ENCODE measurements around the gene CCNH. TPM values are rescaled to one million over a fixed set of nuclear protein-coding genes. Genes with fewer than 3 reads are reported as not detected.

CCNH gene
- total RNA-seq, 1 experiment from 2014 or later = 63.4 TPM

DNA sequence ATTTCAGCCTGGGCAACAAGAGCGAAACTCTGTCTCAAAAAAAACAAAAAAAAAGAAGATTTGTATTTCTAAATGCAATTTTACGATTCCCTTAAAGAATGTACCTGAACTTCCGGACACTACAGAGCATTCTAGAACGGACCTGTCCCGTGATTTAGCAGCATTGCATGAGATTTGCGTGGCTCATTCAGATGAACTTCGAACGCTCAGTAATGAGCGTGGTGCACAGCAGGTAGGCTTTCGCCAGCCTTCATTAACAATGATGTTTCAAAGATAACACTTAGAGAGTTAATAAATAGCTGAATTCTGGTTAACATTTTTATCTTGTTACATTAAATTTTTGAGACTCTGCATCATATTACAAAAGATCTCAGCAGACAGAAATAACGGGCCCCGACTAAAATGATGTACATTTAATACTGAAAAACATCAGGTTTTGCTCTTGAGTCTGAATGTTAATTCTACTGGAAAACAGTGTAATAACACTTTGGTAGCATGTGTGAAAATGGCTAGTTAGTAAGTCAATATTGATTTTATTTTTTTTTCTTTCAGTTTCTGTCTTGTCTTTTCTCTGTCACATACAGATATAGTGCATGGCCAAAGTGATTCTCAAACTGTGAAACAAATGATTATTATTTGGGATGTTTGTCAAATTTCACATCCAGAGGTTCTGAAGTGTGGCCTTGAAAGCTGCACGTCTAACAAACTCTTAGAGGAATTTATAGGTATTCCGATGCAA lies 23.3 kb downstream of the CCNH start:
- no peaks in the 10 kb centered on the region for H3K9me3 ChIP-seq
- H3K36me3 ChIP-seq = peaks cover 97% of the 10 kb centered on the region
- no peak overlapping the region for H3K4me3 ChIP-seq
- DNase-seq = no peak
- no peaks in the 10 kb centered on the region for H3K27me3 ChIP-seq

DNA sequence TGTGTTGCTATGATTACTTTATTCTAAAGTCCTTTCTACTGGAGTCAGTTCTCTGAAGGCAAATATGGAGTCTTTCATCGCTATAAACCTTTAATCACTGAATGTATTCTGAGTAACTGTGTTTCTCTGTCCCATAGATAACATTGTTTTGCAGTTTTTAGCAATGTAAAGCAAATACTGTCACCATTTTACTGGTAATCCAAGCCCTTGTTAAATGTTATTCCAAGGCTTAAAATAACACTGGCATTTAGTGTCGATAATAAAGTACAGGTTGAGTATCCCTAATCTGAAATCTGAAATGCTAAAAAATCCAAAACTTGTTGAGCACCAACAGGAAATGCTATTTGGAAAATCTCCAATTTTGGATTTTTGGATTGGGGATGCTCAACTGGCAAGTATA lies 24.6 kb downstream of the CCNH start:
- Histone ChIP-seq H3K9me3 (no peaks in the 10 kb centered on the region), H3K36me3 (peaks cover 94% of the 10 kb centered on the region), H3K4me3 (no peak overlapping the region), H3K27me3 (no peaks in the 10 kb centered on the region)
- DNase-seq = no peak

DNA sequence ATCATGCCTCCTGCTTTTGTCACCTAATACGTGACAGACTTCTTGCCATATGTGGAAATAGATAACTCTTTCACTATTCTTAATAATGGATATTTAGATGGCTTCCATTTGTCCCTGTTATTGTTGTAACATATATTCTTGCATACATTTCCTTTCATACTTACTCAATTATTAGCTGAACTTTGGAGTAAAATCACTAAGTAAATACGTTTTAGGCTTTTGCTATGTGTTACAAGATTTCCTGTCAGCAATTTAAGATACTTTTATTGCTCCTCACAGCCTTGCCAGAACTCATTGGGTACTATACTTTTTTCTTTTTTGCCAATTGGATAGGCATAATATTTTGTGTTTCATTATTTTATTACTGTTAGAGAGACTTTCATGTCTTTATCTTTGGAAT lies 26.9 kb downstream of the CCNH start:
- DNase-seq = no peak
- Histone ChIP-seq H3K4me3 (no peak overlapping the region), H3K36me3 (peaks cover 89% of the 10 kb centered on the region), H3K9me3 (no peaks in the 10 kb centered on the region), H3K27me3 (no peaks in the 10 kb centered on the region)

DNA sequence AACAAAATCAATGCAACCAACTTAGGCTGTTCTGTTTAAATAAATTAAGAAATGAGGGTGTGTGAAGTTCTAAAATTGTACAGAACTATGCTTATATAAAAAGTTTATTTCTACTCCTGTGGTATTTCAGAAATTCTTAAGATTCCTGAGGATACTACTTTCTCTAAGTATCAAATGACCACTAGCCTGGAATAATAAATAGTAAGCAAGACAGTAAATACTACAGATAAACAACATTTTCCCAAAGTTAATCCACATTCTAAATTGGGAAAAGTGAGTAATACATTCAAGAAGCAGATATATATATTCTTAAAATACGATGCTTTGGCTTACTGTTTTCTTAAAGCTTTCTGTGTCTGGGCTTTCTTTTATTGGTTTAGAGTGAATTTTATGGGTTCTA lies 29.5 kb downstream of the CCNH start:
- Histone ChIP-seq H3K9me3 (no peaks in the 10 kb centered on the region), H3K36me3 (peaks cover 89% of the 10 kb centered on the region), H3K27me3 (no peaks in the 10 kb centered on the region), H3K4me3 (no peak overlapping the region)
- no peak for DNase-seq

DNA sequence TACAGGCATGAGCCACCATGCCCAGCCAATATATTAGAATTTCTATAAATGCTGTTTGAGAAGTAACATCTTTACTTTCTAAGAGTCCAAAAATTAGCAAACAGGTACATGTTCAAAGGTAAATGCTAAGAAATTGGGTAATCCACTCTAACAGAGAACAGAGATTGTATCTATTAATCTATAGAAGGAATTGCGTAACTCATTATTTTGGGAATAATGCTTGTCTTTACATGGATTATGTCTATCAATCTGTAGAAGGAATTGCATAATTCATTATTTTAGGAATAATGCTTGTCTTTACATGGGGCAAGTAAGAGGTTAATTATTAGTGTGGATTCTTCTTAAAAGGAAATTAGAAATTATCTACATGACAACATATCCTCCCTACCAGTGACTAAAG lies 30.5 kb downstream of the CCNH start:
- Histone ChIP-seq H3K9me3 (no peaks in the 10 kb centered on the region), H3K4me3 (no peak overlapping the region), H3K27me3 (no peaks in the 10 kb centered on the region), H3K36me3 (peaks cover 89% of the 10 kb centered on the region)
- no peak for DNase-seq

DNA sequence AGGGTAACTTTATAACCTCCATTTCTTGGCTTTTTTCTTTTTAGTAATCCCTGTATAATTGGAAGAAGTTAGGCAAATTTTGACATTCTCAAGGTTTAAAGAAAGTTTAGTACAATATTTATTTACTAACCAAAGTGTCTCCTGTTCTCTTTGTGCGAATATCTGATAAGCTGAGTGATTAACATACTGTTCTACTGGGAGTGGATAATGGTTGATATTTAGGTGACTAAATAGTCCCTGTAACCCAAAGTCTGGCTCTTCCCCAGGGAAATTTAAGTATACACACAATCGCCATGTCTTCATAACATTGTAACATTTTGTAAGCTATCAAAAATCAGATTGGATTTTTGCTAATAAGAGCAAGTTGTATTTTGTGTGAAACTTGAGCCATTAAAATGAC lies 40.0 kb downstream of the CCNH start:
- Histone ChIP-seq H3K9me3 (no peaks in the 10 kb centered on the region), H3K4me3 (no peak overlapping the region), H3K36me3 (peaks cover 81% of the 10 kb centered on the region), H3K27me3 (no peaks in the 10 kb centered on the region)
- DNase-seq = no peak

DNA sequence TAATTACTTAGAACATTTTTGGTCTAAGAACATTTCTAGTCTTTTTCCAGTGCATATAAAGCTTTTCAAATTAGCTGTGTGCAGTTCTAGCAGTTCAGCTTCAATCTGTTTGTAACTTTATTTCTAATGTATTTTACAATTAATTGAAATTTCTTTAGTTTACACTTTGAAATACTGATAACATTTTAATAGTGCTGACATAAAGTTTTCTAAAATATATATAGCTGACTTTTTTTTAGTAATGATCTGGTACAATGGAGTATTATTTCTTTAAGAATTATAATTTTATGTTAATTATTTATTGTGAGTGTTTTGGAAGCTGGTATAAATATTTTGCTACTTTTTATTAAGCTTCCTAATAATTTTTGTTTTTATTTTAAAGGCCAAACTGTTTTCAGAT lies 43.3 kb downstream of the CCNH start:
- Histone ChIP-seq H3K36me3 (peaks cover 79% of the 10 kb centered on the region), H3K27me3 (no peaks in the 10 kb centered on the region), H3K4me3 (no peak overlapping the region), H3K9me3 (no peaks in the 10 kb centered on the region)
- no peak for DNase-seq

DNA sequence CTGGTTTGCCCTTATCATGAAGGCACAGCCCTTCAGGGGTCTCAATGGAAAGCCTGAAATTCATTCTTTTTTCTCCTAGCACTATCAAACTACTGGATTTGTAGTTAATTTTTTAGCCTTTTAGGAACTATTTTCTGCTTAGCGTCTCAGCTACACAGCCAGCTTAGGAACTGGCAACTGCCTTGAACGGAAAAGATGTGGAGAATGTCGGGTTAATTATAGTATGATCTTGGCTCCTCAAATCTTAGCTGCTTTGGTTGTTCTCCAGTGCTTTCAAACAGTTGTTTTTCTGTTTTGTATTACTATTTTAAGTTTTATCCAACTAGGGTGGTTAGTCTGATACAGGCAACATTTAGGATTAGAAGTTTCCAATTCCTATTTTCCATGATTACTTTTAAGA lies 44.1 kb downstream of the CCNH start:
- Histone ChIP-seq H3K27me3 (no peaks in the 10 kb centered on the region), H3K4me3 (no peak overlapping the region), H3K36me3 (peaks cover 85% of the 10 kb centered on the region), H3K9me3 (no peaks in the 10 kb centered on the region)
- no peak for DNase-seq

DNA sequence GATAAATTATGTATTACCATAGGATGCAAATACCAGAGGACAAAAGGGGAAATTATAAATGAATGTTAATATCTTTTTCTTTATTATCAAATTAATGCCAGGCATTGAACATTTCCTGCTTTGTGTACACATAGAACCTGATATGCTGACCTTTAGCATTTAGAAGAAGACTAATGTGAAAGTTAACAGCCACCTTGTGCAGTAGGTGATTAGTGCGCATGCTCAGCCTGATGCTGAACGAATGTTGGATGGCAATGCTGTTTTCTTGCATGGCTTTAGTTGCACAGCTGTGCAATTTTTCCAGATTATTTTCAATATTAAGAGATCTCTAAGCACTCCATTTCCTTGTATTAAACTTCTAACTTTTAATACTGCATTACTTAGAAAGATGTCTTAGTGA lies 45.5 kb downstream of the CCNH start:
- no peak for DNase-seq
- peaks cover 82% of the 10 kb centered on the region for H3K36me3 ChIP-seq
- no peaks in the 10 kb centered on the region for H3K27me3 ChIP-seq
- H3K9me3 ChIP-seq = no peaks in the 10 kb centered on the region
- no peak overlapping the region for H3K4me3 ChIP-seq

DNA sequence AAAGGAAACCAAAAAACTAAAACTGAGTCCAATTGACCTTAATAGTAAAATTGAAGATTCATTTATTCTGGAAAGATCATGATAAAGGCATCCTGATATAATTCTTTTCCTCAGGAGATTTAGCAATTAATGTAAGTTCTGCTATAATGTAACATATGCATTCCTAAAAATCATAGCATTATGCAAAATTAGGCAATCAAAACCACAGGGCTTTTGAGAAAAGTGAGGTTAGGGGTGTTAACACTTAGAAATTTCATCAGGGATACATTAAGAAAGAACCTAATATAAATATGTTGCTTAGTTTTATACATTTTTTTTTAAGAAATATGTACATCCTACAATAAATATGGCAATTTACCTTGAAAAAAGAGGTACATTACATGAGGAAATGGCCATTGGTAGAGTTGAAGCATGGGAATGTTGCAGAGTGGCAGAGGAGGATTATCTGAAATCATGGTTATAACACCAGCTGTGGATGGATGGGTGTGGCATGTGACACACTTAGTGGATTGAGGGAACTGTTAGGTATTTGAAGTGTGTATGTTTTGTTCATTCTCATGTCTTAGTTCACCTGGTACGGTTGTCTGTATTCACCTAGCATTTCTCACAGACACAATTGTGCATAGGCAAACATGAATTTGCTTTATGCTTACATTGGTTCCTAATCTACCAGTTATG lies 51.1 kb downstream of the CCNH start:
- H3K9me3 ChIP-seq = no peaks in the 10 kb centered on the region
- H3K27me3 ChIP-seq = no peaks in the 10 kb centered on the region
- H3K4me3 ChIP-seq = no peak overlapping the region
- H3K36me3 ChIP-seq = peaks cover 59% of the 10 kb centered on the region
- no peak for DNase-seq

DNA sequence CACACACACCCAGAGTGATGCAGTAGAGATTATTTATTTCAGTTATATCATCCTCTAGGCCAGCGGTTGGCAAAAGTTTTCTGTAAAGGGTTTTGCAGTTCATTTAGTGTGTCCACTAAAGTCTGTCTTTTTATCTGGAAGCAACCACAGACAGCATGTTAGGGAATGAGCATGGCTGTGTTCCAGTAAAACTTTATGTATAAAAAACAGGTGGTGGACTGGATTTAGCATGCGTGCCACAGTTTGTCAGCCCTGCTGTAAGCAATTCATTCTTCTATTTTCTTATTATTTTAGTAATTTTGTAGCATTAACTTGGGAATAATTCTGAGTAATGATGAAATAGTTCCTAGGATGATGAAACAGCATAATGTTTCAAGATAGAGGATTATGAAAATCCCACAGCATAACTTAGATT lies 51.7 kb downstream of the CCNH start:
- H3K4me3 ChIP-seq = no peak overlapping the region
- no peaks in the 10 kb centered on the region for H3K9me3 ChIP-seq
- H3K36me3 ChIP-seq = peaks cover 53% of the 10 kb centered on the region
- H3K27me3 ChIP-seq = no peaks in the 10 kb centered on the region
- no peak for DNase-seq

DNA sequence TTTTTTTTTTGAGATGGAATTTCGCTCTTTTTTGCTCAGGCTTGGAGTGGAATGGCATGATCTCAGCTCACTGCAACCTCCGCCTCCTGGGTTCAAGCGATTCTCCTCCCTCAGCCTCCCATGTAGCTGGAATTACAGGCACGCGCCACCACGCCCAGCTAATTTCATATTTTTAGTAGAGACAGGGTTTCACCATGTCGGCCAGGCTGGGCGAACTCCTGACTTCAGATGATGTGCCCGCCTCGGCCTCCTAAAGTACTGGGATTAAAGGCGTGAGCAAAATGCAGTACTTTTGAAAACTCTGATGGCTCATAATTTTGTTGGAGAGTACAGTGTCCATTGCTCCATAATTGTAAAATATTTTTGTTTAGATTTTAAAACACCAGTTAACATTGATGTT lies 52.6 kb downstream of the CCNH start:
- peaks cover 55% of the 10 kb centered on the region for H3K36me3 ChIP-seq
- no peak for DNase-seq
- no peaks in the 10 kb centered on the region for H3K27me3 ChIP-seq
- no peak overlapping the region for H3K4me3 ChIP-seq
- no peaks in the 10 kb centered on the region for H3K9me3 ChIP-seq

DNA sequence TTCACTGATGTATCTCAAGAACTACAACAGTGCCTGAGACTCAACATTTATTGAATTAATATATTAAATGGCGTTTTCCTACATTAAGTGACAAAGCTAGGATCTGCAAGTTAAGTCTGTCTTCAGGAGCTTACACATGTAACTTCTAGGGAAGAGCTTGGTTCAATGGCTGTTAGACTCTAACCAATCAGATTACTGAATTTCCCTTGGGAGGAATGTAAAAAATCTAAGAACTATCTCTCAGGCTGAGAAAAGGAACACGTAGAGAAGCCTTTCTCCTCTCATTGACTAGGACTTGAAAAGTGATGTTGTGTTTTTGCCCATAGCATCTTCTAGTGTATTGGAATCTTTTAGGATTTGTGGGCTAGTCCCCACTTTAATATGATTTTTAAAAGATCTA lies 53.6 kb downstream of the CCNH start:
- H3K36me3 ChIP-seq = peaks cover 55% of the 10 kb centered on the region
- no peaks in the 10 kb centered on the region for H3K27me3 ChIP-seq
- DNase-seq = no peak
- H3K9me3 ChIP-seq = no peaks in the 10 kb centered on the region
- no peak overlapping the region for H3K4me3 ChIP-seq

DNA sequence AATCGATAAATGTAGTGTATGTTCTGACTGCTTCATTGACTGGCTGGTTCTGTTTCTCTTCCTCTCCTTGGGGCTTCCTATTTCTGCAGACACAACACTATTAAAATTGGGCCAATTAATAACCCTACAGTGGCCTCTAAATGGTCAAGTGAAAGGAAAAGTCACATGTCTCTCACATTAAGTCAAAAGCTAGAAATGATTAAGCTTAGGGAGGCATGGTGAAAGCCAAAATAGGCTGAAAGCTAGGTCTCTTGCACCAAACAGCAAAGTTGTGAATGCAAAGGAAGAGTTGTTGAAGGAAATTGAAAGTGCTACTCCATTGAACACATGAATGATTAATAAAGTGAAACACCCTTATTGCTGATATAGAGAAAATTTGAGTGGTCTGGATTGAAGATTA lies 58.2 kb downstream of the CCNH start:
- no peak overlapping the region for H3K4me3 ChIP-seq
- no peak for DNase-seq
- H3K27me3 ChIP-seq = no peaks in the 10 kb centered on the region
- H3K9me3 ChIP-seq = no peaks in the 10 kb centered on the region
- peaks cover 43% of the 10 kb centered on the region for H3K36me3 ChIP-seq

DNA sequence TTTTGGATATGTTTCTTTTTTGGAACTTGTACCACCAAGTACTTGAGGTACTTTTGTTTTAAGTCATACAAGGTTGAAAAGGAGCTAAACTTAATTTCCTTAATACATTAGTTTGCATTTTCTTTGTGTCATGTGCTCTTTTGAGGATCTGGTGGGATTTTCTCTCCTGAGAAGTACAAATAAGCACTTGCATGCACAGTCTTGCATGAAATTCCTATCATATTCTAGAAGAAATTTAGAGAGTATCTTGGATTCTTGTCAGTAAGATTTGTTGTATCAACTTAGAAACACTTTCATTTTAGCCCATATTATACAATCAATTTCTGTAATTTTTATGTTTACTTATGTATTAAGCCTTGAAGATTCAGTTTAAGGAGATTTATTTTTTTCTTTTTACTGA lies 64.9 kb downstream of the CCNH start:
- no peaks in the 10 kb centered on the region for H3K27me3 ChIP-seq
- H3K9me3 ChIP-seq = no peaks in the 10 kb centered on the region
- peaks cover 54% of the 10 kb centered on the region for H3K36me3 ChIP-seq
- H3K4me3 ChIP-seq = no peak overlapping the region
- no peak for DNase-seq

DNA sequence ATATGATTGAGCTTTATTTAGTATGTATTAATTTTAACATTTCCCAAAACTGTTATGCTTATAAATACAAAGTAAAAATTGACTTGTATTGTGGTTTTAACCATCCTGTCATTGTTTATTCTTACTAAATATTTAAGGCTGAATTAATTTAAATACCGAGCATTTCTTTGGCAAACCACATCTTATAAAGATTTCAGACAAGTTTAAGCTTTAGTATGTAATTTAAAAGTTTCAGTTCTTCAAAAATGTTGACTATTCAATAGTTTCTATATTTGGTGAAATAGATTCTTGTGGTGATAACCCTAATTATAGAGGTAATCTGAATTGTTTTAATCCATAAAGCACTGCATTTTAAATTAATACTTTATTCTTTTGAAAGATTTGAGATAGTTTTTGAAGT lies 65.5 kb downstream of the CCNH start:
- Histone ChIP-seq H3K9me3 (no peaks in the 10 kb centered on the region), H3K36me3 (peaks cover 59% of the 10 kb centered on the region), H3K4me3 (no peak overlapping the region), H3K27me3 (no peaks in the 10 kb centered on the region)
- no peak for DNase-seq

Data from MG63 (cell line).